COR-L47 (cell line): ENCODE data around the gene WDR93.
A peak's percentile ranks its signal among the peaks of the same experiment; 100 is the strongest.

ENCODE experiments used
- DNase-seq: peaks from one replicate; lab custom pipeline; 2025; lab: John Stamatoyannopoulos, UW

The WDR93 gene

DNA sequence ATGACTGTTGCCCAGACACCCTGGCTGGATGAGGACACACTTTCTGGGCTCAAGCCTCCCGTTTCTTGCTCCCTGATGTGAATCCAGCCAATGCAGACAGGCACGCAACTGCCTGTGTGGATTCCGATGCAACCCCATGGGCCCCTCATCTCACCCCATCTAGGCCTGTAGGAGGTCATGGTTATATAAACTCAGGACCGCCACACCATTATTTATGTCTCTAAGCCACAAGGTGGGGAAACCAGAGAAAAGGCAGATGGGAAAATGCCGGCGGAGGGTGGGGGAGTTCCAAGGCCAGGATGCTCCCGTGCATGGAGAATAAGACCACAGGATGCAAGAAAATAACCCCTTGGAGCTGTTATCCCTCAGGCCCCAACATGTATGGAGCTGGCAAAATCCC is 58.4 kb downstream of the WDR93 start:
- no peak for DNase-seq

DNA sequence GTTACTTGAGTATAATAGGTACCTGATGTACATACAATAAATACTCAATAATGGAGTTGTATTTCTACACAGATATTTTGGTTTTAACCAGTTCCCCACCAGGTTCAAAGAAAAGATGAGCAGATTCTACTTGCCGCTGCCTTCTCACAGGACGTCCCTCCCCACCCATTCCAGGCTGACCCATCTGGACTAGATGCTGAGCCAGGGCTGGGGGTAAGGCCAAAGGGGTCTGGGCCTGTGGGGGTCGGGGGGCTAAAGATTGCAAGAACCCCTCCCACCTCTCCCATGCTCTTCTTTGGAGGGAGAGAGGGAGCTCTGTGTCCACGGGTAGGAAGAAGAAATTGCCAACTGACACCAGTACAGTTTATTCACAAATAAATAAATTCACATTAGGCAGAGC is 58.9 kb downstream of the WDR93 start:
- DNase-seq: no peak

DNA sequence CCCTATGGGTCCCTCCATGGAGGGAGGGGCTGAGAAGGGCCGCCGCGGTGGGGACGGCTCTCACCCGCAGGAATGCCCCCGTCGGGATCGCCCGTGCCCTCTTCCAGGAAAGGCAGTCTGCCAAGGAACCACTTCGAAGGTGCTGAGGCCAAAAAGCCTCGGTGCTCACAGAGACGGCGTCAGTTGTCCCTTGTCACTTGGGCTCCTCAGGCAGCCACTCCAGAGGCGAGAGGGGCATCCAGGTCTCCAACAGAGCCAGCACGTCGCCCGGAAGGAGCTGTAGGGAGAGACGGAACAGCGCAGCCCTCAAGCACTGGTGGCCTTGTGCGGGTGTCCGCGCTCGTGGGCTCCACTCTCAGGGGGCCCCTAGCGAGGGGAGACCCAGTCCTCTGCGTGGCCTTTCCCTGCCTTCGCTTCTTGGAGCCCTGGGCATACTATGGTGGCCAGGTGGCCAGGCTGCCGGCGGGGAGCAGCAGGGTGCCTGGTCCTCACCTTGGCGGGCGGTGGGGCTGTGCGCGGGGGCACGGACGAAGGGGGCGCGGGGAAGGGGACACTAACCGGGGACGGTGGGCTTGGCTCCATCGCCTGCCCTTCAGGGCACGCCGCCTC is 59.4 kb downstream of the WDR93 start:
- peak; percentile 43 for DNase-seq

DNA sequence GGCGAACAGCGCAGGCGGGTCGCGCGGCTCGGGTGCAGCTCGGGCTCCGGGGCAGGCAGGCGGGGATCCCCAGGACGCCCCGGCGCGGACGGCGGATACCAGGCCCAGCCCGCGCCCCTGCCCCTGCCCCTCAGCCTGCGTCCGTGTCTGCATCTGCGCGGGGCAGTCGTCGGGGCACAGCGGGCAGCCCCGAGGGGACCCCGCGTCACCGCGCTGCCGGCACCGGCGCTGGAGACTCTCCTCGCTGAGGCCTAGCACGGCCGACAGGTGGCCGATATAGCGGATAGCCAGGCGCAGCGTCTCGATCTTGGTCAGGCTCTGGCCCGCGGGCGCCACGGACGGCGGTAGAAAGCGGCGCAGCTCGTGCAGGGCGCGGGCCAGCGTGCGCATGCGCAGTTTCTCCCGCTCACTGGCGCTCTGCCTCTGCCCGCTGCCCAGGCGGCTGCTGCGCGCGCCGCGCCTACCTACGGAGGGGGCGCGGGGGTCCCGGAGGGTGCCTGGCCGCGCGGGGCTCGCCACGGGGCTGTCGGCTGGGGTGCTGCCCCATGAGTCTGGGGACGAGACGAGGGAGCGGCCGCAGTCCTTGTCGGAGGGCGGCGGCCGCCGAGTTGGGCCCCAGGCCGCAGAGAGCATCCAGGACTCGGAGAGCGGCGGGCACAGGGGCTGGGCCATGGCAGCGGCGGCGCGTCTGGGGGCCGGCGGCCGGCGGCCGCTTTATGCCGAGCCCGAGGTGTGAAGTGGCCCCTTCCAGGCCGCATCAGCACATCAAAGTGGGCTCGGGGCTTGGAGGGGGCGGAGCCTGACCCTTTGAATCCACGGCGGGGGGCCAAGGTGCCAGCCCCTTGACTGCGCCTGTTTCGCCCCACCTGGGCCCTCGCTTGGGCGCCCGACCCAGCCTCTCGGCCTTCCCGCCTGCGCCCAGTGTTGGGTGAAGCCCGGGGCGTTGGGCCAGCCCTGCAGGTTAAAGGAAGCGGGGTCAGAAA is 60.2 kb downstream of the WDR93 start, which contains the start of gene MESP1:
TSS of gene MESP1 (minus strand) at position 690 of the 983 bp plus-strand sequence. CDS start at position 672, 18 bp downstream.
- DNase-seq: peak; percentile 94

DNA sequence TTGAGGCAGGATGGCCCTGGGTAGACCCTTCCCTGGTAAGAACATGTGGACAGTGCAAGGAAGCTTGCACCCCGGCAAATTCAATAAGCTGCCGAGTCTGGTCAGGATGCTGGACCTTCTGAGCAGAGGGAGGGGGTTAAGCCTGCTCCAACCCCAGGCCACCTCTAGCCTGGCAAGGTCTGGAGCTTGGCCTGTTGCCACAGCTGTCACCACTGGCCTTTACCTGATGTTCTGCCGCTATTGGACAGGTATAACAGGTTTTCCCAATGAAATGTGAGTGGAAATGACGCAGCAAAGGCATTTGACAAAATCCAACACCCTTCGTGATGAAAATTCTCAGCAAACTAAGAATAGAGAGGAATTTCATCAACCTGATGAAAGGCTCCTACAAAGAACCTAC is 61.1 kb downstream of the WDR93 start:
- no peak for DNase-seq

DNA sequence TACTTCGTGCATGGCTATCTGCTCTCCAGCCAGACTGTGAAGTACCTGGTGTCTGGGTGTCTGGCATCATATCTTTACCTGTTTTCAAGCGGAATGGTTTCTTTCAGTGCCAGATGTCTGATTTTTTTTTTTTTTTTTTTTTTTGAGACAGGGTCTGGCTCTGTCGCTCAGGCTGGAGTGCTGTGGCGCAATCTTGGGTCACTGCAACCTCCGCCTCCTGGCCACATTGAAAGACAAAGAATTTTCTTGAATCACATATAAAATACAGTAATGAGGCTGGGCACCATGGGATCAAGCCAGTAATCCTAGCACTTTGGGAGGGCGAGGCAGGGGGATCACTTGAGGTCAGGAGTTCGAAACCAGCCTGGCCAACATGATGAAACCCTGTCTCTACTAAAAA is 63.2 kb downstream of the WDR93 start:
- DNase-seq: no peak

DNA sequence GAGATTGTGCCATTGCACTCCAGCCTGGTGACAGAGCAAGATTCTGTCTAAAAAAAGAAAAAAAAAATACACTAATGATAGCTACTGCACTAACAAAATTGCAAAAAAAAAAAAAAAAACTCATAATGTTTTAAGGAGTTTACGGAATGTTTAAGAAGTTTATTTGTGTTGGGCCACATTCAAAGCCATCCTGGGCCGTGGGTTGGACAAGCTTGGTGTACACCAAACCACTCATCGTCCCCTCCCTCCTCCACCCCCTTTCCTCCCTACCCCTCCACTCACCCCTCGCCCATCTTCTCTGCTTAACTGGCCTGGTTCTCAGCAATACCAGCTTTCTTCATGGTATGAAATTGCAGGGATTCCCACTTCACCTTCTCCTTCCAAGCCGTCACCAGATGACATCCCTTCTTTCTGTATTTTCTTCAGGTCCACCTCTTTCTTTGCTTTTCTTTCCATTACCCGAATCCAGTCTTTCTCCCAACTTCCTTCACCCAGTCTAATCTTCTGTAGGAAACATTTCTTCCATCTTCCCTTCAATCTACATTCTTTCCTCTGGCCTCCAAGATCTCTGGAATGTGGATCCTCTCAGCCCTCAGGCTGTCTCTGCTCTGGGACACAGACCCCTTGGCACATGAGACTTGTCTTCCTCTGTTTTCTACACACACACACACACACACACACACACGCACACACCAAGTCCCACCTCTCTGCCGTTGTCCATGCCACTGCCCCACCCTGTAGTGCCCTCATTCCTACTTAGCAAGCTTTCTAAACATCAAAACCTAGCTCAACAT is 63.9 kb downstream of the WDR93 start:
- DNase-seq: no peak

DNA sequence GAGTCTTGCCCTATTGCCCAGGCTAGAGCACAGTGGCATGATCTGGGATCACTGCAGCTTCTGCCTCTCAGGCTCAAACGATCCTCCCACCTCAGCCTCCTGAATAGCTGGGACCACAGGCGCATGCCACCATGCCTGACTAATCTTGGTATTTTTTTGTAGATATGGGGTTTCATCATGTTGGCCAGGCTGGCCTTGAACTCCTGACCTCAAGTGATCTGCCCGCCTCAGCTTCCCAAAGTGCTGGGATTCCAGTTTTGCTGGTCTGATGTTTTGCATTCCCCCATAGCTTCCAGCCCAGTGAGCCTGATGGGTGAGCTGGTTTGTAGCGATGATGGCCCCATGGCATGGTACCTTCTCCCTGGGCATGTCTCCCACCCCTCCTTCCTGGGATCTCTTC is 65.1 kb downstream of the WDR93 start:
- no peak for DNase-seq

DNA sequence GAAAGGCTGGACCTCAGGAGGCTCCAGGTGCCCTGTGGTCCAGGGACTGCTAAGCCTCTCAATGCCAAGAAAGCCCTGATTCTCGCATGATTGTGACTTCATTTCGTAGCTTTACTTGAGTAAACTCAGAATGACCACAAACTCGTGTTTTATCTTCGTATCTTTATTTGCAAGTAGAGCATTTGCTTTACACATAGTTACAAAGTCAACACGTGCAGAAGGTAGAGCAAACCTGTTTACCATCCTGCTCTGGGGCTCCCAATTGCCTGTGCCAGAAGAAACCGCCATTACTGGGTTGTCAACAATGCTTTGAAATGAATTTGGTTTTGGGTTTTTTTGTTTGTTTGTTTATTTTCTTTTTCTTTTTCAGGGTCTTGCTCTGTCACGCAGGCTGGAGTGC is 66.3 kb downstream of the WDR93 start:
- DNase-seq: no peak

DNA sequence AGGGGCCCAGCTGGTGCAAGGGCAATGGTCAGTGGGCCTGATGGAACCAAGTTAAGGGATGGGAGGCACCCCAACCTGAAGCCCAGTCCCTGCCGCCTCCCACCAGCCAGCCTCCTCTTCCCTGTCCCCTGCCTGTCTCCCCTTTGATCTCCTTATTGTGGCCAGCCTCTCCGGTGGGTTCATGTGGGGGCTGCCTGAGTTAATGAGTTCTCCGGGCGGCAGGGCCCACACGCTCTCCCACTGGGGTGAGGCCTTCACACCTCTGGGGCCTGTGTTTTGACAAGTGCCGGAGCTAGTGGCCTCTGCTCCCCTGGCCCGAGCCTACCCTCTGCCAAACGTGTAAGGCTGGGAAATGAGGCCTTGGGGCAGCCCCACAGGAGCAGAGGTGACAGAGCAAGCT is 67.7 kb downstream of the WDR93 start:
- no peak for DNase-seq

DNA sequence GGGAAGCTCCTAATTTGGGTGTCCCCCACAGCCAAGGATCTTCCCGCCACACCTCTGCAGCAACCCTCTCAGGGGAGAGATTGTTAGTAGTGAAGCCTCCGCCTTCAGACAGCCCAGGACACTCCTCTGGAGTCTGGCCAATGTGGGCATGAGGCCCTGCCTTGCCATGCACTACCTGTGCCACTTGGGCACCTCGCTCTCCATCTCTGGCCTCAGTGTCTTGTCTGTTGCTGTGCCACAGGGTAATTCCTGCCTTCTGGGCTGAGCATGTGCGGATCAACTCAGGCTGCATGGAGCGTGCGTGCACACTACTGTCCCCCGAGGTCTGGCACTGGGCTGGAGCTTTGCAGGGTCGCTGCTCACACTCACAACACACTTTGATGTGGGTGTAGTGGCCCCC is 68.4 kb downstream of the WDR93 start:
- DNase-seq: no peak

DNA sequence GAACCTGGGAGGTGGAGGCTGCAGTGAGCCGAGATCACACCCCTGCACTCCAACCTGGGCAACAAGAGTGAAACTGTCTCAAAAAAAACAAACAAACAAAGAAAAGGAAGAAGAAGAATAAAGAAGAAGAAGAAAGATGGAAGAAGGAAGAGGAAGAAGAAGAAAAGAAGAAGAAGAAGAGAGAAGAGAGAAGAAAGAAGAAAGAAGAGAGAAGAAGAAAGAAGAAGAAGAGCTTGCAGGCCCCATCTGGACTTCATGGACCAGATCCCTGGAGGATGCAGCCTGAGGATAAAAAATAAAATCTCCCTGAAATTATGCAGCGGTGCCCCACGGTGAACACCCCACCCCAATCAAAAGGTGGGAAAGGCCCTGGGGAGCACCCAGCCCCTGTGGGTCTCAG is 69.2 kb downstream of the WDR93 start:
- DNase-seq: no peak

DNA sequence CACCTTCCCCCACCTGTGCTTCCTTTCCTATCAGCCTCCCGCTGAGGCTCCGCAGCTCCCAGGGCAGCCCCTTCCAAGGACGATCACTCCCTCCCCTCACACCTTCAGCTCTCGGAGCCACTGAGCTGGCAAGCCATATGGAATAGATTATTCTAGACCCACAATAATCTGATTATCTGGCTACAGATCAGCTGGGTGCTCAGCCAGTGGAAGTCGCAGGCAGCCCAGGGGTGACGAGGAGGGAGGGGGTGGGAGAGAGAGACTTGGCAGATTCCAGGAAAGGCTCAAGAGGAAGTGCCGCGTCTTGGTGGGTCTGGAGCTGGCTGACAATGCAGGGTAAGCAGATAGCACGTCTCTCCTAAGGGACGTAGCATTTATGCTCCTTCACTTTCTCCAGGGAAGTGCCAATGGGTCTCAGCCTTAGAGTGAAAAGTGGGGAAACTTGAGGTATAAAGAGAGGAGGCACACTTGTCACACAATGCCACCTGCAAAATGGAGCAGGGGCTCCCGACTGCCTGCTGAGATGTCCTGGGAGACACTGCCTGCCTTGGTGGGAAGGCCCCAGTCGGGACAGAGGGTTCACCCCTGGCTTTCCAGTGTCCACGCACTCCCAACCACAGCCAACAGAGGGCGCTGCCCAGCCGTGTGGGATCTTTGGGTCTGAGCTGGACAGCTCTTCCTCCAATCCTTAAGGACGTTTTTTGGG is 69.8 kb downstream of the WDR93 start:
- peak; percentile 36 for DNase-seq

DNA sequence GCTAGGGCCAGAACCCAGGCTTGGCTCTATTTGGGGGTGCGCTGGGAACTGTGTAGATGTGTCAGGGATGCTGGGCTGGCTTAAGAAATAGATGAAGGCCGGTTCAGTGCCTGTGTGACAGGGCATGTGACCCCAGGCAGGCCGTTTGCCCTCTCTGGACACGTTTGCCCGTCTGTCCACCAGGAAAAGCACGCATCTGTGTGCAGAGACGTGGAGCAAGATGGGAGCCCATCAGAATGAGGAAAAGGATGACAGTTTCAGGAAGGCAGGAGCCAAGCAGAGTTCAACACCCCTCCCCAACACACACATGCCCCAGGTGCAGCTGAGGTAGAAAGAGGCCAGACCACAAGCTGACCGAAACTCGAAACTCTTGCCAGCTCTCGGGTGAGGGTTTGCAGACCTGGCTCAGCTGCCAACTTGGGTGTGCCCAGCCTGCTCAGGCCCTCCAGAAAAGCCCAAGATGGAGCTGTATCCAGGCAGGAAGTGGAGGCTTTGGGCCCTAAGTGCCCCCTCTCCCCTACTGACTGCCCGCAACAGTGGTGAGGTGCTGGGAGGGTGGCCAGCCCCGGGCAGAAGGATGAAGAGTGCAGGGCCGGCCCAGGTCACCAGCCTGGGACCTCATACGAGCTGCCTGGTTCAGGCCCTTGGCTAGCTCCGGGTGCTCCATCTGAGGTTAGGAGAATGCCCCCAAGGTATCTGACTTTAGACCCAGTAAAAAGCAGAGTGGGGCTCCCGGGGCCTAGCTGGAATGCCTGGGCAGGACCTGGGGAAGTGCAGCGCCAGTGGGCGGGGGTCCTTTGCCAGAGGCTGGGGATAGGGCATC is 70.6 kb downstream of the WDR93 start:
- DNase-seq: no peak

DNA sequence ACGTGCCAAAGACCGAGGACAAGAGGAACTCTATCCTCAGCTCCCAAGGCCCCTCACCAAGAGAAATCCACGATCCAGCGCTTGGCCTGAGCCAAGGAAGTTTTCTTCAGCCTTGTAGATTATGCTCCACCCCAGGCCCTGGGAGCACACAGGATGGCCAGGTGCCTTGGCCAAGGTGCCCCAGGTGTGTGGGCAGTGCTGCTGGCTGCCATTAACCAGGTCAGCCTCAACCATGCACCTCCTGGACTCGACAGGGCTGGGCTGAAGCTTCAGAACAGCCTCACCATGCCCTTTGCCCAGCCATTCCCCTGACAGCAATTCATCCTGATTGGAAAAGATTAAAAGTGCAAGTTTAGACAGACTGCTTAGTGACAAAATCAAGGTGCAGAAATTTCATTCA is 71.3 kb downstream of the WDR93 start:
- no peak for DNase-seq

DNA sequence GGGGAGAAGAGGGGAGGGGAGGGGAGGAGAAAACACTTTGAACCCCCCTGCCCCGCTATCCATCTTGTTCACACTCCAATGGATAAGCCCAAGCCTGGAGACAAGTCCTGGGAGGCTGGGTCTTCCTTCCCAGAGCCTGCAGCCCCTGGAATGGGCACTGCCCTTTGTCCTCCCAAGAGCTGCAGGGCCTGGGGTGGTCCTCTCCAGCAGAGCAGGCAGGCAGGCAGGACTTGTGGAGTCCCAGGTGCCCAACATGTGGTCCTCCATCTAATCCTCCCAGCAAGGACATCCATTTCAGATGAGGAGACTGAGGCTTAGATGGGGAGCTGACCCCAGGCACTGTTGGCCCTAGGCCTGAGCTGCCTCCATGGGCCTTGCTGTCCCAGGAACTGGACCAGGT is 75.1 kb downstream of the WDR93 start:
- no peak for DNase-seq

DNA sequence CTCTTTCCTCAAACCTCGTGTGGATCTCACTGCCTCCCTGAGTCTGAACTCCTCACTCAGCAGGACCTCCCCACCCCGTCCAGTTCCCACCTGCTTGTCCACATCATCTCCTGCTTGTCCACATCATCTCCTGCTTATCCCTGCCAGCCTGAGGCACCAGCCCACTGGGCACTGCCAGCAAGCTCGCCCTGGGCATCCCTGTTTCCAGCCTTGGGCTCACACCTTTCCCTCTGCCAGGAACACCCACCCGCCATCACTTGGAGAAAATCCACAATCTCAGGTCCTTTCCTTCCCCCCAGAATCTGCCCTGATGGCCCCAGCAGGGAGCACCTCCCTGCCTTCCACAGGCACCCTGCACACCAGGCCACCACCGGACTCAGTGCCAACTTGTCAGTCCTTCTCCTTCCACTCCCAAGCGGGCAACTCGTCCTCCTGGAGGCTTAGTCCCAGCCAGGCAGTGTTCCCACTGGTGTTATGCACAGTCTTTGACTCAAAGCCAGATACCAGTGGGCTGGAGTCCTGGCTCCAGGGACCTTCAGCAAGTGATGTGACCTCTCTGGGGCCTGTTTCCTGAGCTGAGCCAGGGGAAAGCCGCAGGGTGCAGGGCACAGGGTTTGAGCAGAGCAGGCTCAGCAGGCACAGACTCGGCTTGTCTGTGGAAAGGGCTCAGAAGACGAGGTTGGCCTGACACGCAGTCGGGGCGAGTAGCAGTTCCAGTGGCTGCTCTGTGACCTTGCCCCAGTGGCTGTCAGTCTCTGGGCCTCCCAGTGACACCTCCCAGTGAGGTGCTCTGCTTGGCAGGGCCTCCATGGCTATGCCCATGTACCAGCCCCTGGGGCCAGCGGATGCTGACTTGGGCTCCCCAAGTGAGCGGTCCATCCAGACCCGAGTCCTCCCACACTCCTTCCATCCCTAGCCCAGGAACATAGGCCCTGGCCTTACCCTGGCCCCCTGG is 76.0 kb downstream of the WDR93 start:
- DNase-seq: no peak

DNA sequence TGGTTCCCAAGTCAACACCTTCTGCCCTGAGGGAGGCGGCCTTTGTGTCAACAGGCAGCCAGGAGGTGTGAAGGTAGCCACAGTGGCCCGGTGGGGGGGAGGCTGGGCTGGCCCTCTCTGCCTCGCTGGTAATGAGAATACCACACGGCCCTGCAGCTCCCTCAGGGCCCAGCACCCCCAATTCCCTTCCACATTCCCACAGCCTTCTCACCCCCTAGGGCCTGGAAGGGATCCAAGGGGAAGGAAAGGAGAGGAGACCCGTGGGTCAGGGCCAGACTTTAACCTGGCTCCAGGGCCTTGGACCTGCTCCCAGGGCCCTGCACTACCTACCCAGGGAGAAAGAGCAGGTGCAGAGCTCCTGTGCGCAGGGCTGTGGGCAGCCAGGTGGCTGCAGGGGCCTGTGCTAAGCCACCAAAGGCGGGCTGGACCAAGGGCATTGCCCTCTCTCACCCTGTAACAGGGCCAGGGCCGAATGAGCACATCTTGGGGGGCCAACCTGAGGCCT is 76.9 kb downstream of the WDR93 start:
- no peak for DNase-seq

DNA sequence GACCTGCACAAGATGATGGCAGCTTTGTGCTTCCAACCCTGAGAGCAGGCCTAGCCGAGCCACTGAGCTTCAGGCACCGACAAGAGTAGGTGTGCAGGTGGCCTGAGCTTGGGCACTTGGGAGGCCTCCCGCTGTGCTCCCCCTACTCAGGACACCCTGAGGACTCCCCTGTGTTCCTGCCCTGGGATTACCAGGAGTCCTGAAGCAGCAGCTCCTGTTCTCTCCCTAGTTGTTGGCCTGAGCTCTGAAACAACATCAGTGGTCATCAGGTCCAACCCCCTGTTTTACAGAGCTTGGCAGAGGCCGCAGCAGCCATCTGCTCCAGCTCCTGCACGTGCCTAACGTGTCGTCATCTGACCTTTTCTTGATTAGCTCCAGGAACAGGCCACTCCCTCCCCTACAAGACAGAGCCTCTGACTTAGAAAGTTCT is 77.5 kb downstream of the WDR93 start:
- no peak for DNase-seq

DNA sequence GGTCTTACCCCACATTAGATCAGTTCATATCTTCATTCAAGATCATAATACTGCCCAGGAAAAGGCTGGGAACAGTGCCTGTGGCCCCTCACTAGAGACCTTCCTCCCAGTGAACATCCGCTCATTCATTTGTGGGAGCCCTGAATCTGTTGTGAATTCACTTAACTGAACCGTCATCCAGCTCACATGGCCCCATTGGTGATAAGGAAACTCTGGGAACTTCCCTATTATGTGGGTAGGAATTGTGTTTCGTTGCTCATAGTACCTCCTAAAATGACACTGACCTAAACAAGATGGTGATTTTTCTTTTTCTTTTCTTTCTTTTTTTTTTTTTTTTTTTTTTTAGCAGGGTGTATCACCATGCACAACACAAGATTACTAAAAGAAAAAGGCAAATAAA is 78.8 kb downstream of the WDR93 start:
- no peak for DNase-seq
